ENCODE results near the gene SHROOM3. TPM values are rescaled to one million over a fixed set of nuclear protein-coding genes. Genes with fewer than 3 reads are reported as not detected.
A peak's percentile ranks its signal among the peaks of the same experiment; 100 is the strongest.

Gene SHROOM3
- total RNA-seq, 1 donor from 2014 or later = 192 TPM

- no peaks in the 10 kb centered on the region for H3K36me3 ChIP-seq
- intact Hi-C loops (cut with DNase I) = no loop called here
- peaks cover 0 to 9% of the 10 kb centered on the region in 2 donors for H3K4me1 ChIP-seq
- no peaks in the 10 kb centered on the region for H3K27me3 ChIP-seq
- H3K9me3 ChIP-seq = no peaks in the 10 kb centered on the region
- no peak for TF ChIP-seq CTCF (IDR thresholded peaks at IDR 0.05)
- H3K4me3 ChIP-seq = no peak overlapping the region
- no peak overlapping the region for H3K27ac ChIP-seq
- DNase-seq (ENCODE audit: low spot score in 2 of 2) = no peak
These were observed 108.3 kb downstream of the SHROOM3 start for GRCh38 chr4:76543378-76543777.

GRCh38 chr4:76544725-76545124, 109.7 kb downstream of the SHROOM3 start:
- Histone ChIP-seq H3K27me3 (no peaks in the 10 kb centered on the region), H3K9me3 (no peaks in the 10 kb centered on the region), H3K27ac (no peak overlapping the region), H3K4me3 (no peak overlapping the region), H3K4me1 (peaks cover 0 to 9% of the 10 kb centered on the region in 2 donors), H3K36me3 (no peaks in the 10 kb centered on the region)
- DNase-seq (ENCODE audit: low spot score in 2 of 2) = no peak
- intact Hi-C loops (cut with DNase I) = no loop called here
- no peak for TF ChIP-seq CTCF (IDR thresholded peaks at IDR 0.05)

GRCh38 chr4:76545226-76545884, 110.3 kb downstream of the SHROOM3 start:
- DNase-seq (ENCODE audit: low spot score in 2 of 2) = no peak
- H3K9me3 ChIP-seq = no peaks in the 10 kb centered on the region
- no peaks in the 10 kb centered on the region for H3K36me3 ChIP-seq
- no peaks in the 10 kb centered on the region for H3K27me3 ChIP-seq
- H3K4me1 ChIP-seq = peaks cover 0 to 9% of the 10 kb centered on the region in 2 donors
- intact Hi-C loops (cut with DNase I) = no loop called here
- no peak for TF ChIP-seq CTCF (IDR thresholded peaks at IDR 0.05)
- no peak overlapping the region for H3K4me3 ChIP-seq
- no peak overlapping the region for H3K27ac ChIP-seq

GRCh38 chr4:76546327-76546726, 111.3 kb downstream of the SHROOM3 start:
- Histone ChIP-seq H3K4me1 (peaks cover 0 to 9% of the 10 kb centered on the region in 2 donors), H3K9me3 (no peaks in the 10 kb centered on the region), H3K27me3 (no peaks in the 10 kb centered on the region), H3K27ac (no peak overlapping the region), H3K36me3 (no peaks in the 10 kb centered on the region), H3K4me3 (no peak overlapping the region)
- intact Hi-C loops (cut with DNase I) = no loop called here
- no peak for DNase-seq (ENCODE audit: low spot score in 2 of 2)
- no peak for TF ChIP-seq CTCF (IDR thresholded peaks at IDR 0.05)

- intact Hi-C loops (cut with DNase I) = no loop called here
- TF ChIP-seq CTCF (IDR thresholded peaks at IDR 0.05) = no peak
- peak in 1 of 2 donors; percentile 80 for DNase-seq (ENCODE audit: low spot score in 2 of 2)
- H3K4me3 ChIP-seq = no peak overlapping the region
- peak overlapping the region in 1 of 2 donors; percentile 40 for H3K27ac ChIP-seq
- no peaks in the 10 kb centered on the region for H3K36me3 ChIP-seq
- H3K27me3 ChIP-seq = no peaks in the 10 kb centered on the region
- H3K9me3 ChIP-seq = no peaks in the 10 kb centered on the region
- H3K4me1 ChIP-seq = peaks cover 0 to 9% of the 10 kb centered on the region in 2 donors
These were observed 112.0 kb downstream of the SHROOM3 start for GRCh38 chr4:76546759-76547742.

Measured in ascending aorta (tissue), 2 donors.